Sigmoid colon (tissue), 7 donors: ENCODE results near the gene NPBWR2. TPM values are rescaled to one million over a fixed set of nuclear protein-coding genes. Genes with fewer than 3 reads are reported as not detected.

Experiments used
- DNase-seq: peaks from one replicate; pipeline ENCODE4 v3.0.0-alpha.2; 2019
- H3K27ac ChIP-seq, 4 donors: fragments of 200-600 bp; sonication (generic); one replicate each; pipeline ENCODE4 v1.5.1; 2016 to 2019; ENCODE audit warnings: mild to moderate bottlenecking in 1 of 4
- H3K27me3 ChIP-seq, 3 donors: fragments of 200-600 bp; sonication (generic); one replicate each; pipeline ENCODE4 v1.5.1; 2019; ENCODE audit warnings: mild to moderate bottlenecking in 1 of 3
- H3K36me3 ChIP-seq, 4 donors: fragments of 200-600 bp; sonication (generic); one replicate each; pipeline ENCODE4 v1.5.1; 2016 to 2019
- H3K4me1 ChIP-seq, 4 donors: fragments of 200-600 bp; sonication (generic); one replicate each; pipeline ENCODE4 v1.5.1; 2017 to 2019
- H3K4me3 ChIP-seq, 4 donors: fragments of 200-600 bp; sonication (generic); one replicate each; pipeline ENCODE4 v1.5.1; 2017 to 2019; ENCODE audit warnings: mild to moderate bottlenecking in 2 of 4, moderate library complexity in 1 of 4
- H3K9me3 ChIP-seq, 4 donors: fragments of 200-600 bp in 3 of 4; sonication (generic) in 3 of 4; one replicate each; pipeline versions ENCODE4 v1.5.1 to v1.6.1; 2013 to 2019
- EP300 ChIP-seq, 4 donors: sonication (generic); formaldehyde crosslinking; IDR thresholded peaks; one replicate each; pipeline ENCODE4 v1.6.1; 2017; ENCODE audit warnings: antibody characterized with exemption in 4 of 4
- POLR2A ChIP-seq, 2 donors: fragments of 450-650 bp; IDR thresholded peaks; one replicate each; pipeline ENCODE4 v1.6.1; 2016; ENCODE audit warnings: antibody characterized with exemption in 2 of 2, mild to moderate bottlenecking in 2 of 2, moderate library complexity in 2 of 2
- POLR2AphosphoS5 ChIP-seq, 4 donors: sonication (generic); formaldehyde crosslinking; IDR thresholded peaks; one replicate each; pipeline ENCODE4 v1.6.1; 2017; ENCODE audit warnings: antibody characterized with exemption in 4 of 4
- WGBS, 2 donors: extraction: QIAGEN DNeasy Blood & Tissue Kit; methylation state at CpG; one replicate each; pipeline ENCODE4 v1.1.7; 2013; 5-methylcytosine and 5-hydroxymethylcytosine counted together
- intact Hi-C: fragments of 100-400 bp; cut with DNase I; formaldehyde crosslinking; loops from one replicate; pipeline ENCODE4 v1.15.1; 2023
- polyA plus RNA-seq, 3 donors: library from polyadenylated mRNA; stranded (reverse); fragments of 200-250 nt; gene quantifications; one replicate each; pipeline ENCODE4 v1.2.3, GENCODE V29; 2013
- total RNA-seq, 4 donors: library from RNA; depleted of rRNA; stranded (reverse); fragments of >200 nt; gene quantifications; one replicate each; pipeline ENCODE4 v1.1.0, GENCODE V29; 2016
- TF ChIP-seq, protein P1 (sequence below), 4 experiments: fragments of 450-650 bp in 3 of 4; fragments of 200-600 bp in 1 of 4; IDR thresholded peaks; one replicate each; pipeline ENCODE4 v1.5.1; 2016 to 2019; ENCODE audit warnings: antibody characterized with exemption in 4 of 4, mild to moderate bottlenecking in 3 of 4, moderate library complexity in 2 of 4
- donor health status: healthy with polysubstance abuse.
- donor health status: Bipolar disorder and iron deficiency.
- donor health status: healthy.

Gene NPBWR2
- total and polyA plus RNA-seq, 7 donors: not detected

DNA sequence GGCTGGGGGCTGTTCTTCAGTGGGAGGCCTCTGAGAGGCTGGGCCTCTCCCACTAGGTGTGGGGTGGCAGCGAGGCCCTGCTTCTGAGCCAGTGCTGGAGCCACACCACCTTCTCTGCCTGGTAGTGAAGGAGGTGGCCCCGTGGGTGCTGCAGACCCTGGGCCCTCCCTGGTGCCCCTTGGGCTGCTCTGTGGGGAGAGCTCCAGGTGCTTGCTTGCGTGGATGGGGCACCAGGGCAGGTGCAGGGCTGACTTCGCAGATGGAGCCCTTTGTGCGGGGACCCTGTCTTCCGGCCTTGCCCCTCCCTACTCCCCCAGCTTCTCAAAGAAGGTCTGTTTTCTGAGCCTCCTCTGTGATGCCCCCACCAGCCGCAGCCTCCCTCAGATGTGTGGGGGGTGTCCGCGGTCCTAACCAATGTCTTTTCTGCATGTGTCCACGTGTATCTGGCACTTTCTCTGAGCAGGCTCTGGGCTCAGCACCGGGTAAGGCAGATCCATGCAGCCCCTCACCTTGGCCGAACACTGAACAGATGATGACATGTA is 39.6 kb upstream of the NPBWR2 start:
- intact Hi-C loops: no loop called here
- WGBS, 2 donors: 82% methylated on average over 12 of the region's 12 CpGs
- Histone ChIP-seq H3K4me1 (no peaks in the 10 kb centered on the region), H3K36me3 (no peaks in the 10 kb centered on the region), H3K4me3 (no peak overlapping the region), H3K9me3 (peaks cover 0 to 6% (median 2%) of the 10 kb centered on the region in 4 donors), H3K27ac (no peak overlapping the region), H3K27me3 (peaks cover 0 to 35% (median 25%) of the 10 kb centered on the region in 3 donors)
- TF ChIP-seq EP300 (IDR thresholded peaks at IDR 0.05): no peak
- no peak for TF ChIP-seq POLR2A (IDR thresholded peaks at IDR 0.05)
- TF ChIP-seq, protein P1, sequence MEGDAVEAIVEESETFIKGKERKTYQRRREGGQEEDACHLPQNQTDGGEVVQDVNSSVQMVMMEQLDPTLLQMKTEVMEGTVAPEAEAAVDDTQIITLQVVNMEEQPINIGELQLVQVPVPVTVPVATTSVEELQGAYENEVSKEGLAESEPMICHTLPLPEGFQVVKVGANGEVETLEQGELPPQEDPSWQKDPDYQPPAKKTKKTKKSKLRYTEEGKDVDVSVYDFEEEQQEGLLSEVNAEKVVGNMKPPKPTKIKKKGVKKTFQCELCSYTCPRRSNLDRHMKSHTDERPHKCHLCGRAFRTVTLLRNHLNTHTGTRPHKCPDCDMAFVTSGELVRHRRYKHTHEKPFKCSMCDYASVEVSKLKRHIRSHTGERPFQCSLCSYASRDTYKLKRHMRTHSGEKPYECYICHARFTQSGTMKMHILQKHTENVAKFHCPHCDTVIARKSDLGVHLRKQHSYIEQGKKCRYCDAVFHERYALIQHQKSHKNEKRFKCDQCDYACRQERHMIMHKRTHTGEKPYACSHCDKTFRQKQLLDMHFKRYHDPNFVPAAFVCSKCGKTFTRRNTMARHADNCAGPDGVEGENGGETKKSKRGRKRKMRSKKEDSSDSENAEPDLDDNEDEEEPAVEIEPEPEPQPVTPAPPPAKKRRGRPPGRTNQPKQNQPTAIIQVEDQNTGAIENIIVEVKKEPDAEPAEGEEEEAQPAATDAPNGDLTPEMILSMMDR (IDR thresholded peaks at IDR 0.05): no peak
- DNase-seq: peak; percentile 42

GRCh38 chr20:64146301-64146935 is 39.1 kb upstream of the NPBWR2 start:
- Histone ChIP-seq H3K27ac (no peak overlapping the region), H3K36me3 (no peaks in the 10 kb centered on the region), H3K9me3 (peaks cover 0 to 6% (median 2%) of the 10 kb centered on the region in 4 donors), H3K27me3 (peaks cover 0 to 41% (median 25%) of the 10 kb centered on the region in 3 donors), H3K4me3 (no peak overlapping the region), H3K4me1 (no peaks in the 10 kb centered on the region)
- 76 to 85% methylated on average over 7 of the region's 7 CpGs for WGBS, 2 donors
- no peak for TF ChIP-seq POLR2A (IDR thresholded peaks at IDR 0.05)
- no peak for TF ChIP-seq EP300 (IDR thresholded peaks at IDR 0.05)
- TF ChIP-seq POLR2AphosphoS5 (IDR thresholded peaks at IDR 0.05): no peak
- TF ChIP-seq, protein P1 (IDR thresholded peaks at IDR 0.05): no peak
- peak; percentile 36 for DNase-seq
- intact Hi-C loops: no loop called here

DNA sequence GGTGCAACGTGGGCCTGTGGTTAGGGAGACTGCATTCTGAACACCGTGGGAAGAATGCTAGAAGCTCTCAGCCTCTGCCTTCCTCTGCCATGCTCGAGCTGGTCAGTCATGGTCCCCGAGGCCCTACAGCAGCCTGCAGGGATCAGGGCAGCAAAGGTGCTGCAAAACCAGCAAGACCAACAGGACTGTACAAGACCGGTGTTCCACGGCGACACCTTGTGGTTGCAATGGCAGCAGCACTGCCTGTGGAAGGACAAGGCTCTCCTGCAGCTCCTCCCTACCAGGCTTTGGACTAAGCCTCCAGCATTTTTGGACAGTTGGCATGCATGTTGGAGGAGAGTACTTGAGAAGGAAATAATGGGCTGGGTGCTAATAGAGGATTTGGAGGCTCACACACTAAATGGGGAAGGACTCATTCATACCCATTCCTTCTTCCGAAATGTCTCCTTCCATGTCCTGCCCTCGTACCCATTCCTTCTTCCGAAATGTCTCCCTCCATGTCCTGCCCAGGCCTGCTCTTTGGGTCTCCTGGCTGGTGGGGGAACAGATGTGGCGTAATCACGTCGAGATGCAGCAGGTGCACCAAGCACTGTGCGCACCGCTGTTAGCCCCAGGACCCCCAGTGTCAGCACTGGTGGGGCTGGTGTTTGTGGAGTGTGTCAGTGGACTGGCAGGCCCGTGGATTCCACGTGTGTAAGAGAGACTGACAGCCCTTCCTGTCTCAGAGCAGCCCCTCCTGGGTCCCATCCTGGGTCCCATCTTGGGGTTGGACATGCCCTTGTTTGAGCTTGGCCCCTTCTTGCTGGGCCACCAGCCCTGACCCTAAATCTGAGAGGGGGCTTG is 38.3 kb upstream of the NPBWR2 start:
- no peaks in the 10 kb centered on the region for H3K4me1 ChIP-seq
- TF ChIP-seq POLR2AphosphoS5 (IDR thresholded peaks at IDR 0.05): no peak
- no peak overlapping the region for H3K4me3 ChIP-seq
- peak; percentile 42 for DNase-seq
- H3K27ac ChIP-seq: no peak overlapping the region
- intact Hi-C loops: no loop called here
- H3K27me3 ChIP-seq: peaks cover 0 to 48% (median 25%) of the 10 kb centered on the region in 3 donors
- 88 to 91% methylated on average over 17 of the region's 17 CpGs for WGBS, 2 donors
- H3K9me3 ChIP-seq: peaks cover 0 to 6% (median 2%) of the 10 kb centered on the region in 4 donors
- H3K36me3 ChIP-seq: no peaks in the 10 kb centered on the region

- H3K27me3 ChIP-seq: peaks cover 0 to 53% (median 25%) of the 10 kb centered on the region in 3 donors
- 90 to 96% methylated on average over 8 of the region's 8 CpGs for WGBS, 2 donors
- DNase-seq: peak; percentile 24
Measured at GRCh38 chr20:64144144-64144912, 37.0 kb upstream of the NPBWR2 start.

More at GRCh38 chr20:64144144-64144912, 37.0 kb upstream of the NPBWR2 start:
- Histone ChIP-seq H3K27ac (no peak overlapping the region), H3K36me3 (no peaks in the 10 kb centered on the region), H3K4me3 (no peak overlapping the region), H3K4me1 (no peaks in the 10 kb centered on the region), H3K9me3 (peaks cover 0 to 6% (median 2%) of the 10 kb centered on the region in 4 donors)
- no peak for TF ChIP-seq POLR2A (IDR thresholded peaks at IDR 0.05)
- TF ChIP-seq, protein P1 (IDR thresholded peaks at IDR 0.05): no peak
- no peak for TF ChIP-seq POLR2AphosphoS5 (IDR thresholded peaks at IDR 0.05)
- no peak for TF ChIP-seq EP300 (IDR thresholded peaks at IDR 0.05)
- intact Hi-C loops: no loop called here
